Gastrocnemius medialis (tissue), 4 donors: ENCODE results near the gene INPP5B.

Experiments used
- POLR2A ChIP-seq, 2 donors: fragments of 450-650 bp; IDR thresholded peaks; one replicate each; pipeline ENCODE4 v1.6.1; 2017; ENCODE audit warnings: antibody characterized with exemption in 2 of 2, mild to moderate bottlenecking in 2 of 2, moderate library complexity in 2 of 2
- TF ChIP-seq, protein P1 (sequence below), 5 experiments: fragments of 450-650 bp in 3 of 5; fragments of 200-600 bp in 2 of 5; sonication (generic) in 2 of 5; IDR thresholded peaks in 4 of 5; conservative IDR thresholded peaks in 1 of 5; 1 replicate in 4 of 5; 2 replicates in 1 of 5; pipeline ENCODE4 v1.5.1; 2016 to 2019; ENCODE audit warnings: antibody characterized with exemption in 5 of 5, mild to moderate bottlenecking in 3 of 5, moderate library complexity in 3 of 5

DNA sequence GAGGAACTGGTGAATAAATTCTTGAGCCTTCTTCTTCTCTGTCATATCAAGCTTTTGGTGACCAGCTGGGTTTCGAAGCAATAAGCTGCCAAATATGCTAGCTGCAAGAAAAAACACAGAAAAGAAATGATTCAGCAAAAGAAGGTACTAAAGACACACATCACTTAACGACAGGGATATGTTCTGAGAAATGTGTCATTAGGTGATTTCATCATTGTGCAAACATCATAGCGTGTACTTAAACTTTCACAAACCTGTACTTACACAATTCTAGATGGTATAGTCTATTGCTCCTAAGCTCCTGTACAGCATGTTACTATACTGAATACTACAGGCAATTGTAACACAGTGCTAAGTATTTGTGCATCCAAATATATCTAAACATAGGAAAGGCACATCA, 84.5 kb downstream of the INPP5B start:
- TF ChIP-seq, protein P1, sequence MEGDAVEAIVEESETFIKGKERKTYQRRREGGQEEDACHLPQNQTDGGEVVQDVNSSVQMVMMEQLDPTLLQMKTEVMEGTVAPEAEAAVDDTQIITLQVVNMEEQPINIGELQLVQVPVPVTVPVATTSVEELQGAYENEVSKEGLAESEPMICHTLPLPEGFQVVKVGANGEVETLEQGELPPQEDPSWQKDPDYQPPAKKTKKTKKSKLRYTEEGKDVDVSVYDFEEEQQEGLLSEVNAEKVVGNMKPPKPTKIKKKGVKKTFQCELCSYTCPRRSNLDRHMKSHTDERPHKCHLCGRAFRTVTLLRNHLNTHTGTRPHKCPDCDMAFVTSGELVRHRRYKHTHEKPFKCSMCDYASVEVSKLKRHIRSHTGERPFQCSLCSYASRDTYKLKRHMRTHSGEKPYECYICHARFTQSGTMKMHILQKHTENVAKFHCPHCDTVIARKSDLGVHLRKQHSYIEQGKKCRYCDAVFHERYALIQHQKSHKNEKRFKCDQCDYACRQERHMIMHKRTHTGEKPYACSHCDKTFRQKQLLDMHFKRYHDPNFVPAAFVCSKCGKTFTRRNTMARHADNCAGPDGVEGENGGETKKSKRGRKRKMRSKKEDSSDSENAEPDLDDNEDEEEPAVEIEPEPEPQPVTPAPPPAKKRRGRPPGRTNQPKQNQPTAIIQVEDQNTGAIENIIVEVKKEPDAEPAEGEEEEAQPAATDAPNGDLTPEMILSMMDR (IDR thresholded peaks at IDR 0.05 in 4 of 5, conservative IDR thresholded peaks at IDR 0.05 in 1 of 5) = no peak
- no peak for TF ChIP-seq POLR2A (IDR thresholded peaks at IDR 0.05)
